ENCODE data around the gene DOCK10.

DOCK10 gene

DNA sequence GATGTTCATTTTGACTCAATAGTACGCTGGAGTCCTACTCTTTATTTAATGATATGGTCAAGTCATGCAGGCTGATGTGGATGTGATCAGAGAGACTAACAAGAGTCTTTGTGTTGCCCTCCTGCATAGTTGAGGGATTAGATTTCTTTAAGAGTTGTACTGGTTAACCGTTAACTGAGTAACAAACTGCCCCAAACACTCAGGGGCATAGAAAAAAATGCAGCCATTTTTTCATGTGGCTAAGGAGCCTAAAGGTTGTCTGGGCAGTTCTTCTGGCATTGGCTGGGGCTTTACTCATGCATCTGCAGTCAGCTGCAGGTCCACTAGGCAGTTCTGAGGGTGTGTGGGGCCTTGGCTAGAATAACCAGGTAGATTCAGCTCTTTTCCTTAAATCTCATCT lies 32.5 kb downstream of the DOCK10 start:
- DNase-seq: no peak

GRCh38 chr2:225008935-225009334 lies 33.3 kb downstream of the DOCK10 start:
- DNase-seq: no peak

DNA sequence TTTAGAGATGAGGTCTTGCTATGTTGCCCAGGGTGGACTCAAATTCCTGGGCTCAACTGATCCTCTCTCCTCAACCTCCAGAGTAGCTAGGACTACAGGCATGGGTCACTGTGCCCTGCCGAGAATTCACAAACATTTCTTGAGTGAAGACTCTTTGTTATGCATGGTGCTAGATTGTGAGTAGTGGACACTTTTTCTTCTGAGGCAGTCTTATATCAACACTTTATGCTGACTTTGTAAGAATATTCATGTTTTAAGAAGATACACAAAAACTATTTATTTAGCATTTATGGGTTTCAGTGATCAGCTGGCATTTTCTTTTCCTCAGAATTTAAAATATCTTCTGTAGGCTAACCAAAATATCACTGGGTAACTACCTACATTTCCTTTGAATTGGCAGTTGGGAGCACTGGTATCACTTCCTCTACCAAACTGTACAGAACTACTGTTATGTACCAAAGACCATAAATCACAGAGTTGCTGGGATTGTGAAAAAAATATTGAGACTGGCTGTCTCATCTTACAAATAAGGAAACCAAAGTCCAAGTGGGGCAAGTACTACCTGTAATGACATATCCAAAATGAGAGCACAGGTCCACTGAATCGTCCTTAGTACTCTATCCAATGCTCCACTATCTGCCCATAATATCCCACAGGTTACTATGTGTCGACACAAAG lies 34.0 kb downstream of the DOCK10 start:
- DNase-seq: no peak

DNA sequence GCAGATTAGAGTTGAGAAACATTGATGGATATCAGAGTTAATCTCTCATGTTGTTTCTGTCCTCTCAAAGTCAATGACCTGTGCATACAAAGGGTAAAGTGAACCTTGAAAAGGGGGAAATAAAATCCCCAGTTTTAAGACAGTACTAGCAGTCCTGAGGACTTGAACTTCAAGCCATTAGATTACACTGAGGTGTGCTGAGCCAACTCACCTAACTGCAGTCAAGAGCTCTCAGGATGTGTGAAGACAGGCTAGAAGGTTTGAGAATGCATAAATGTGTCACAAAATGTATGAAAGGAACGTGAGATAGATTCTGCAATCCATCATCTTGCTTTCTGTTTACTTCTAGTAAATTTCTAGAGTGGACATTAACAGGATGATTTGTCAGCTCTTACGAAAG lies 35.5 kb downstream of the DOCK10 start:
- no peak for DNase-seq

- DNase-seq: no peak
These were observed 37.7 kb downstream of the DOCK10 start for GRCh38 chr2:225004597-225004996.

DNA sequence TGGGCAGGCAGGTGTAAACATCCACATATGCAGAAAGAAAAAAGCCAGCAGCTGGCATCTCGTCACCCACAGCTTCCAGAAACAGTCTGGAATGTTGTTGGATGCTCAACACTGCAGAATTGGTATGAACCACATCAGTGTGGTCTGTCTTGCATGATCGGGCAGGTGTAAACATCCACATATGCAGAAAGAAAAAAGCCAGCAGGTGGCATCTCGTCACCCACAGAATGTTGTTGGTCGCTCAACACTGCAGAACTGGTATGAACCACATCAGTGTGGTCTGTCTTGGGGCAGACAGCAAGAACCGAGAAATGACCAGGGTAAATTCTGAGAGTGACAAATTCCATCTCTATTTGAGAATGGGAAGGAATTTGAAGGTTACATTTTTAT lies 39.6 kb downstream of the DOCK10 start:
- no peak for DNase-seq

DNA sequence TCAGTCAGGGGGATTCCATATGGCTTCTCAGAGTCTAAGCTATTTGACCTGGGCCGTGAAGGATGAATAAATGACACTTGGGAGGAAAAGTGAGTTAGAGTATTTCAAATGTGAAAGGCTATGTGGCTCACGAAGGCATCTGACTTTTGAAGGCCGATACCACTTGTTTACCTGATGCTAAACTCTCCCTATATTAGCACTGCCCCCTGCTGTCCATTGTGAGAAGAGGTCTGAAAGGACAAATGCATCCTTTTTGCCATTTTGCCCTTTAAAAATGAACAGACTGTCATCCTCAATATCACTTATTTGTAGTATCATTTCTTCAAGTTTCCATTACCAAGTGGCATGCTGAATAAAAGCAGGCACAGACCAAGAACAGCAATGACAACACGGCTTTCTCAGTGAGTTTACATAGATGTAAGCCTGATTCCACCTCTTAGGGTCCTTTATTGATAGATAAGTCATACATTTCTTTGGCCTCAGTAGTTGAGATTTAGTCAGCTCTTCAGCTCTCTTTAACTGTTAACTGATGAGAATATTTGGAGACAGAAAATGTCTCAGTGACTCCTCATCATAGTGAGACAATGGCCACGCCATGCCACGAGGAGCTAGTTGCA lies 40.1 kb downstream of the DOCK10 start:
- DNase-seq: peak; percentile 41

DNA sequence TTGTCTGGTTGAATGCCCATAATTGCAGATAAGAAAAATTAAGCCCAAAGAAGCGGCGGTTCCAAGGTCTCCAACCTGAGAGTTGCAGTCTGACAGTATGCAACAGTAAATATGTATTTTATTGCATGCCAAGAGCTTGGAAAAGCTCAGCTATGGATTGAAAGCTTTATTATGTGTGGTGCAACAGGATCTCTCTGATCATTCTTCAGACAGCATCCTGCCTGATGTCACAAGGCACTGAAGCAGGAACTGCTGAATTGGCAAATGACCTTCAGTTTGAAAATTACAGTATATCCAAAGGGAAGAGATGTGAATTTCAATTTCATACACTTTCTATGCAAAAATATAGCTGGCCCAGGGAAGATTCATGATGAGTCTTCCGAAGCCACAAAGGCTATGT lies 42.5 kb downstream of the DOCK10 start:
- no peak for DNase-seq

DNA sequence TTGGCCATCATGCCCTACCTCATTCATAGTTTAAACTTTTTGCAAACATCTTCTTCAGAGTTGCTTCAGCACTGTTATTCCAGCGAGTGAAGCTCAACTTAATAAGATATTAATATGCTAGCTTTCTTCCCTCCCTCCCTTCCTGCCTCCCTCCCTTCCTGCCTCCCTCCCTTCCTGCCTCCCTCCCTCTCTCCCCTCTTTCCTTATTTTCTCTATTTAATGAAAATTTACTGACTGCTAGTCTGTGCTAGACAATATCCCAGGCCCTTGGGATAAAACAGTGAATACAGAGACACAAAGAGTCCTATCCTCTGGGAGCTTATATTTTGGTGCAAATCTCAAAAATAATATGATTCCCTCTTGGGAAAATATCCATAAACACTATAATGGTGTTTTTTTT lies 42.9 kb downstream of the DOCK10 start:
- no peak for DNase-seq

- no peak for DNase-seq
These were observed 44.5 kb downstream of the DOCK10 start for GRCh38 chr2:224997802-224998201.

DNA sequence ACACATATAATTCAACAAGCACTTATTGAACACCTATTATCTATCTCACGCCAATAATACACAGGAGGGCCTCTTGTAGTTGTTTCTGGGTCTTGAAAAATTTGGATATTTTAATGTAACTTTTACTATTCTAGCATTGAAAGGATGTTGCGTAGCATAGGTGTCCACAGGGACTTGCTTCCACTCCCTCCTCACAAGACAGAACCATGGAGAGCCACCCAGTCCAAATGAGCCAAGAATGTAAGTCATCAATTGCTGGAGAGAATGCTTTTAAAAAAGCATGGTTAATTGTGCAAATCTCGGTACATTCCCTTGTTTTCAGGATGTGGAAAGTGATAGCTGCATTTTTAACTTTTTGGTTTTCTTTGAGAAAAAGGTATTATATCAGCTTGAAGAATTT lies 46.8 kb downstream of the DOCK10 start:
- no peak for DNase-seq

DNA sequence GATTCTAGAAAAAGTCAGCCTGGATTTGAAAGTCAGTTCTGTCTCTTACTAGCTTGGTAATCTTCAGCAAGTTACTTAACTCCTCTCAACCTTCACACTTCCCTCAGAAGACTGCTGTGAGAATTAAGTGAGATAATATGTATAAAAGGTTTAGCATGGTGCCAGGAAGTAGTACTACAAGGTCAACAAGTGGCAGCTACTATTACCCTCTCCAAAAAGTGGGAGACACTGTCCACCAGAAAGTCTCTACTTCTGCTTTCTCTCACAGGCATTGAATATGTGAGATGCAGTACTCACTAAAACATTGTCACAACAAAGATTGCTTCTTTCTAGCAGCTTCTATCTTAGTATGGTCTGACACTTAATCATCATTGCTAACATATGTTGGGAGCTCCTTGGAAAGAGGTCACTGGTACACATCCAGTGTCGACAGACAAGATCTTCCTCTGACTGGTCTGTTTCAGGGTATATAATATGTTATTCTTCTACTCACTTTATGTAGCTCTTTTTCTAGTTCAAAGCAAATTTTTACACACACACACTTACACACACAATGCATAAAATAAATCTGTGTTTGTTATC lies 47.9 kb downstream of the DOCK10 start:
- DNase-seq: no peak

GRCh38 chr2:224990710-224991109 lies 51.6 kb downstream of the DOCK10 start:
- DNase-seq: no peak

DNA sequence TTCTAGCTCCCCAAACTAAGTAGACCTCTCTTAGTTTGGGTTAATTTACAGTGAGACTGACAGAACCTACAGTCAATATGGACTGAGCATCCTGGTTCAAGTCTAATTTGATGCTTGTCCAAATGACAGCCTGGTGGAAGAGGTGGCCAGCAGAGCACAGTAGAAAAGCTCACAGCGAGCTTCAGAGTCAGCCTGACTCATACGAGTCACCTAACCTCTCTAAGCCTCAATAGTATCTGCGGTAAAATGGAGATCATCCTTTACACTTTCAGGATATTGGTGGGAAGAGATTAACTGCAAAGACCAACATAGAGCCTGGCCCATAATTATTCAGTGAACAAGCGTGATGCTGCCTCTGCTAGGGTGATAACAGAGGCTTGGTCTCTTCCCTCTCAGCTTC lies 54.5 kb downstream of the DOCK10 start:
- DNase-seq: no peak

DNA sequence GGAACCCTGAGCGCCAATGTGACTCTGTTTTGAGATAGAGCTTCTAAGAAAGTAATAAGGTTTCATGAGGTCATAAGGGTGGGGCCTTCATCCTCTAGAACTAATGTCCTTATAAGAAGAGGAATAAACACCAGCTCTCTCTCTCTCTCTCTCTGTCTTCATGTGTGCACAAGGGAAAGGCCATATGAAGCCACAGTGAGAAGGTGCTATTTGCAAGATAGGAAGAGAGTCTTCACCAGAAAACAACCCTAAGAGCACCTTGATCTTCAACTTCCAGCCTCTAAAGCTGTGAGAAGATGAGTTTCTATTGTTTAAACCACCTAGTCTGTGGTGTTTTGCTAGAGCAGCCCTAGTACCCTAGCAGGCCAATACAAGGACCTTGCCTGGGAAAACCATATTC lies 55.8 kb downstream of the DOCK10 start:
- no peak for DNase-seq

DNA sequence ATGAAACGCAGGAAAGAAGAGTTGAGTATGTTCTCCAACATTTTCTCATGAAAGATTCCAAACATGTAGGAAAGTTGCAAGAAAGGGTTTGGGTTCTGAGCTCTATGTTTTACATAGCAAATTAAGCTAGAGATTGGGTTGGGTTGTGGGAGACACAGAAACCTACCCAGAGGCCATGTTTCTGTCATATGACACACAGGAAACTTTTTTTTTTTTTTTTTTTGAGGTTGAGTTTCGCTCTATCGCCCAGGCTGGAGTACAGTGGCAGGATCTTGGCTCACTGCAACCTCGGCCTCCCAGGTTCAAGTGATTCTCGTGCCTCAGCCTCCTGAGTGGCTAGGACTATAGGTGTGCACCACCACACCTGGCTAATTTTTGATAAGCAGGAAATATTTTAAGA lies 57.6 kb downstream of the DOCK10 start:
- DNase-seq: no peak

DNA sequence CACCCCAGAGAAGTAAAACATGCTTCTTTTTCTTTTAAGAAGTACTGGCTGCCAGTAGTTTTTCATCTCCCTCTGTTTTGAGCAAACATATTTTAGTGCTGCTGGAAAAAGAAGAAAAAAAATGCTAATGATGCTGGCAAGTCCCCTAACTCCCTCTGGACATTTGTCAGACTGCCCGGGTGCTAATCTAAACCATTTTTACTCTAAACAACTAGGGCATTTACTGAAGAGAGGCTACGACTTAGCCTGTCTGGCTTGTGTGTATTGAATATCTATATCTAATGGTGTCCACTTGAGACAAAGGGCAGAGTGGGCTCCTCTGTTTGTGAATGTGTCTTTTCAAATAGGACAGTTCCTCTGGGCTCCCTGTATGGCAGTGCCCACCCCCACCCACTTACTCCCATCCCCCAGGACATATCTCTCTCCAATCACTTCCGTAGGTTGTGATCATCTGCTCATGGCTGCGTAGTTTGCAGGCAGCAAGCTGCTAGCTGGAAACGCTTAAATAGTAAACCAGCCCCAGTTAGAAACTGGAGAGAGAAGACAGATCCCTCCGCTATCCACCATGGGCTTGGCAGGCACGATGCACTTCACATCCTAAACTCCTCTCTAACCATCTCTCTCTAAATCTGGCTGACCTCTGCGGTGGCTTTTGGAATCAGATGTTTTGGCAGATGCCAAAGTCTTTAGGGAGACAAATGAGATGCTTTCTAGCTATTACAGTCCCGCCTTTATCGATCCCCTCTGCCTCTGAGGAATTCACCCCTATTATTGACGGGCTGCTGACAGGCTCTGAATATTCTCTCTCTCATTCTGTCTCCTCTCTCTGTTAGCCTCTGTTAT lies 58.3 kb downstream of the DOCK10 start:
- no peak for DNase-seq

- DNase-seq: no peak
These were observed 59.2 kb downstream of the DOCK10 start for GRCh38 chr2:224982910-224983711.

DNA sequence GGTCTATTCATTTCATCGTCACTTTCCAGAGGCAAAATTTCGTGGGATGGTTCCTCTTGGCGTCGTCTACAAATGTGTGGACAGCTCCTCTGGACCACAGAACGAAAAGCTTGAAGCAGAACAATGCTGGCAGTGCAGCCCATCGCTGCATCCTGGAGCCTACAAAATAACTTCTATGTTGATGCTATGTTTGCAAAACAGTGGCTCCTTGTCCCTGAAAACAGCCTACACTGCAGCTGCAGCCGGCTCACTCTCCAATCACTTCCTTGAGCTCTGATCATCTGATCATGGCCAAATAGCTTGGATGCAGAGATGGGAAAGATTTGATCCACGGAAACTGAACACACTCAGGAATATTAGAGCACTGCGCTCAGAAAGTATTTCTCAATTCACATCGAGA lies 60.0 kb downstream of the DOCK10 start:
- no peak for DNase-seq

DNA sequence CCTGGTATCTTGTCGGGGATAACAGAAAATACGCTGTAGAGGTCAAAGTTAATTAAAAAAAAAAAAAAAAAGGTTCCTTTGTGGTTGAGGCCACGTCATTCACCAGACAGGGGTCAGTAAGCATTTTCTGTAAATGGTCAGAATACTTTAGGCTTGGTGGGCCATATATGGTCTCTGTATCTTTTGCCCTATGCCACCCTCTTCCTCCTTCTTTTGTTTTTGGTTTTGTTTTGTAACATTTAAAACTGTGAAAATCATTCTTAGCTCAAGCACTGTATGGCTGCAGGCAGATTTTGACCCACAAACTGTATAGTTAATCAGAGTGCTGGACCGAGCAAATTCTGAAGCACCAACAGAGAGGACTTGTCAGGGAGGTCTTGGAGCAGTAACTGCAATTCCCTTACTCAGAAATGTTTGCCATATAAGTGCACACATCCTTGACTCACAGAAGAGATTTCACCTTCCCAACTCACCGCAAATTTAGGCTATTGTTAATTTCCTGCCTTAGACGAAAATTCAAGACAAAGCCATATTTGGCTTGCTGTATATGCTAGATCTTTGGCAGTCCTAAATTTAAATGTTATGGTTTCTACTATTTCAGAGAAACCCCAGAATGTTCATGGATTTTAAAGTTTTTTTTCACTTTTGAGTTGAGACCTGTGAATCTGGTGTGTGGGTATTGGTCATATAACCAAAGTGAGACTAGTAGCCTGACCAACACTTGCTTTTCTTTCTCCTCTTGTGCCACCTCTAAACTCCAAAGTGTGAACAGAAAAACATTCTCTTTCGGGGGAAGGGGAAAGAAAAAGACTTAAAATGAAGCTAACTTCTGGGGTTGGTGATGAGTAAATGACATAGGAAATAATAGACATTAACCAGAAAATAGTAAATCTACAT lies 65.4 kb downstream of the DOCK10 start:
- DNase-seq: no peak

DNA sequence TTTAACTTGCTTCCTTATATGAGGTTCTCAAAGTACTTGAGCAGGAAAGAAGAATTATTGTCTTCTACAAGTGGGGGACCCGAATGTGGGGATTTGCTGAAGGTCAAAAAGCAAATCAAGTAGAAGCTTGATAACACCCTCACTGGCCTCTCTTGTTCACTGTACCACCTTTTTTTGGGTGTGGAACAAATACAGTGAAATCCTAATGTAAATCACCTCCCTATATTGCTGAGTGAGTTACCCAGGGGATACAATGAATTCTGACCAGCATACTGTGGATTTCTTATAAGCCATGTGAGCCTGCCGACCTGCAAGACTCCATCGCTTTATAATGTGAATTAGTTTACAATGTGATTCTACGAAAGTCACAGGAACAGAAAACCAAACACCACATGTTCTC lies 66.5 kb downstream of the DOCK10 start:
- DNase-seq: no peak
